PC-3 (cell line): ENCODE measurements around the gene MAST3. TPM values are rescaled to one million over a fixed set of nuclear protein-coding genes. Genes with fewer than 3 reads are reported as not detected.

Experiments
- ATAC-seq: fragments of 200-7000 bp; cut with Tn5 transposase; 2 replicates; pipeline ENCODE4 v1.9.1; 2020; ENCODE audit warnings: mild to moderate bottlenecking, moderate library complexity
- BruUV-seq: library from RNA; stranded (reverse); fragments of 400-500 nt; replicated peaks from 2 replicates; lab custom pipeline; 2021; lab: Mats Ljungman, UMichigan
- CTCF ChIA-PET: fragments of 300-600 bp; sonication (Branson Sonifier 250); formaldehyde crosslinking; loops from one replicate; lab custom pipeline; 2022; ENCODE audit warnings: antibody characterized with exemption; lab: Charles Lee
- POLR2A ChIA-PET: fragments of 300-600 bp; sonication (Branson Sonifier 250); formaldehyde crosslinking; loops from one replicate; lab custom pipeline; 2022; ENCODE audit warnings: antibody characterized with exemption; ENCODE audit not compliant: unreplicated experiment; lab: Charles Lee
- DNase-seq: peaks from one replicate; pipeline ENCODE4 v3.0.0-alpha.2; 2015
- H2AFZ ChIP-seq: fragments of 300-600 bp; sonication (generic); 2 replicates; pipeline ENCODE4 v1.6.0; 2016; ENCODE audit warnings: antibody characterized with exemption, low read length
- H3F3A ChIP-seq: fragments of 300-600 bp; sonication (generic); one replicate; pipeline ENCODE4 v1.6.0; 2017; ENCODE audit warnings: antibody characterized with exemption, low read length, control low read depth, mild to moderate bottlenecking; ENCODE audit not compliant: unreplicated experiment
- H3K27ac ChIP-seq: fragments of 300-600 bp; sonication (generic); 2 replicates; pipeline ENCODE4 v1.5.1; 2016; ENCODE audit warnings: mild to moderate bottlenecking, low read length
- H3K27me3 ChIP-seq: fragments of 300-600 bp; sonication (generic); 2 replicates; pipeline ENCODE4 v1.6.1; 2016; ENCODE audit warnings: low read length, mixed read lengths
- H3K36me3 ChIP-seq: fragments of 300-600 bp; sonication (generic); 2 replicates; pipeline ENCODE4 v1.6.1; 2016; ENCODE audit warnings: low read depth, mixed run types, low read length, mixed read lengths
- H3K4me1 ChIP-seq: fragments of 300-600 bp; sonication (generic); 2 replicates; pipeline ENCODE4 v1.5.1; 2016; ENCODE audit warnings: low read length; ENCODE audit not compliant: insufficient read depth
- H3K4me2 ChIP-seq: fragments of 300-600 bp; sonication (generic); 2 replicates; pipeline ENCODE4 v1.6.0; 2016; ENCODE audit warnings: low read length
- H3K4me3 ChIP-seq: fragments of 300-600 bp; sonication (generic); 2 replicates; pipeline ENCODE4 v1.5.1; 2016; ENCODE audit warnings: mild to moderate bottlenecking, low read length, mixed read lengths
- H3K79me2 ChIP-seq: fragments of 300-600 bp; sonication (generic); 2 replicates; pipeline ENCODE4 v1.6.1; 2017; ENCODE audit warnings: low read length, mixed read lengths
- H3K9ac ChIP-seq: fragments of 300-600 bp; sonication (generic); 2 replicates; pipeline ENCODE4 v1.6.0; 2016; ENCODE audit warnings: mild to moderate bottlenecking, low read length
- H3K9me2 ChIP-seq: fragments of 300-600 bp; sonication (generic); replicated peaks from 2 replicates; pipeline ENCODE4 v1.6.1; 2016; ENCODE audit warnings: mixed run types, low read length, mixed read lengths
- H3K9me3 ChIP-seq: fragments of 300-600 bp; sonication (generic); 2 replicates; pipeline ENCODE4 v1.6.1; 2016; ENCODE audit warnings: low read length, mixed read lengths
- H4K20me1 ChIP-seq: fragments of 300-600 bp; sonication (generic); 2 replicates; pipeline ENCODE4 v1.6.1; 2016; ENCODE audit warnings: low read length, mixed read lengths
- CTCF ChIP-seq: fragments of 300-600 bp; sonication (generic); conservative IDR thresholded peaks from 2 replicates; pipeline ENCODE4 v1.5.1; 2017; ENCODE audit warnings: antibody characterized with exemption, low read depth, mild to moderate bottlenecking, low read length
- EZH2 ChIP-seq: fragments of 300-600 bp; sonication (generic); IDR thresholded peaks from one replicate; pipeline ENCODE4 v1.6.1; 2017; ENCODE audit warnings: antibody characterized with exemption, mild to moderate bottlenecking, low read length; ENCODE audit not compliant: unreplicated experiment
- EZH2phosphoT487 ChIP-seq: fragments of 300-600 bp; sonication (generic); IDR thresholded peaks from 2 replicates; pipeline ENCODE4 v1.6.1; 2018; ENCODE audit warnings: mild to moderate bottlenecking, antibody characterized with exemption, low read length, borderline replicate concordance
- intact Hi-C: fragments of 100-400 bp; cut with micrococcal nuclease; formaldehyde crosslinking; loops from 2 replicates; pipeline ENCODE4 v1.9.0; 2023
- total RNA-seq: library from RNA; depleted of rRNA; stranded (reverse); fragments of >200 nt; gene quantifications from 2 replicates; pipeline ENCODE4 v1.2.3, GENCODE V29; 2014

The MAST3 gene
- total RNA-seq, 1 experiment from 2014 or later: 8.1 TPM

- H3K27me3 ChIP-seq: no peaks in the 10 kb centered on the region
- ATAC-seq: no peak
- H3F3A ChIP-seq: no peaks in the 10 kb centered on the region
- H3K79me2 ChIP-seq: no peaks in the 10 kb centered on the region
- no peak overlapping the region for H3K9ac ChIP-seq
- no peaks in the 10 kb centered on the region for H3K4me1 ChIP-seq
- 0 out of 2 replicates have a peak, but pooled peaks cover 6% of the 10 kb centered on the region for H3K36me3 ChIP-seq
- ChIA-PET POLR2A (no interaction called here), CTCF (no interaction called here)
- H3K27ac ChIP-seq: no peak overlapping the region
- no peak for TF ChIP-seq CTCF
- intact Hi-C loops: no loop called here
- BruUV-seq: no TSS peak
- H3K4me2 ChIP-seq: no peak overlapping the region
- no peaks in the 10 kb centered on the region for H4K20me1 ChIP-seq
- H3K4me3 ChIP-seq: no peak overlapping the region
- no peak overlapping the region for H2AFZ ChIP-seq
- H3K9me2 ChIP-seq: no peaks in the 10 kb centered on the region
- no peak for DNase-seq
- H3K9me3 ChIP-seq: no peaks in the 10 kb centered on the region
Measured at GRCh38 chr19:18128805-18129204, 31.2 kb downstream of the MAST3 start.

- Histone ChIP-seq H3K4me1 (no peaks in the 10 kb centered on the region), H3K27me3 (no peaks in the 10 kb centered on the region), H3K9me3 (no peaks in the 10 kb centered on the region), H2AFZ (no peak overlapping the region), H3K4me2 (no peak overlapping the region), H3K9me2 (no peaks in the 10 kb centered on the region), H3F3A (no peaks in the 10 kb centered on the region), H3K36me3 (0 out of 2 replicates have a peak, but pooled peaks cover 6% of the 10 kb centered on the region), H4K20me1 (no peaks in the 10 kb centered on the region), H3K27ac (no peak overlapping the region), H3K9ac (no peak overlapping the region), H3K79me2 (no peaks in the 10 kb centered on the region), H3K4me3 (no peak overlapping the region)
- CTCF ChIA-PET: interaction anchor here (0.6 kb wide), 1 partner anchor 74 kb away, joined by 3 read pairs; no protein-coding TSS in a partner anchor
- BruUV-seq: no TSS peak
- no peak for ATAC-seq
- intact Hi-C loops: no loop called here
- DNase-seq: no peak
- POLR2A ChIA-PET: no interaction called here
- TF ChIP-seq EZH2 (no peak), EZH2phosphoT487 (no peak), CTCF (no peak)
Measured at GRCh38 chr19:18130523-18131242, 33.1 kb downstream of the MAST3 start.

- CTCF ChIA-PET: no interaction called here
Measured at GRCh38 chr19:18131841-18132596, 34.4 kb downstream of the MAST3 start.

More at GRCh38 chr19:18131841-18132596, 34.4 kb downstream of the MAST3 start:
- POLR2A ChIA-PET: no interaction called here
- no TSS peak for BruUV-seq
- no peaks in the 10 kb centered on the region for H3K27me3 ChIP-seq
- no peak overlapping the region for H3K9ac ChIP-seq
- ATAC-seq (no peak), DNase-seq (no peak)
- H3K27ac ChIP-seq: no peak overlapping the region
- no peaks in the 10 kb centered on the region for H3F3A ChIP-seq
- H3K4me2 ChIP-seq: no peak overlapping the region
- intact Hi-C loops: no loop called here
- 0 out of 2 replicates have a peak, but pooled peaks cover 6% of the 10 kb centered on the region for H3K36me3 ChIP-seq
- H4K20me1 ChIP-seq: no peaks in the 10 kb centered on the region
- H3K9me2 ChIP-seq: no peaks in the 10 kb centered on the region
- TF ChIP-seq CTCF (no peak), EZH2phosphoT487 (no peak), EZH2 (no peak)
- no peaks in the 10 kb centered on the region for H3K4me1 ChIP-seq
- no peak overlapping the region for H2AFZ ChIP-seq
- no peaks in the 10 kb centered on the region for H3K79me2 ChIP-seq
- no peak overlapping the region for H3K4me3 ChIP-seq
- no peaks in the 10 kb centered on the region for H3K9me3 ChIP-seq
